Kidney epithelial cell (primary cell): ENCODE data around the gene ZEB2. TPM values are rescaled to one million over a fixed set of nuclear protein-coding genes. Genes with fewer than 3 reads are reported as not detected.

Source experiments
- DNase-seq: peaks from one replicate; pipeline ENCODE4 v3.0.0-alpha.2; 2010; ENCODE audit warnings: low read depth
- H3K27me3 ChIP-seq: 2 replicates; pipeline ENCODE4 v1.6.0; 2011; ENCODE audit warnings: low read length; ENCODE audit not compliant: control insufficient read depth, insufficient read depth
- H3K36me3 ChIP-seq: 2 replicates; pipeline ENCODE4 v1.5.1; 2011; ENCODE audit warnings: low read length; ENCODE audit not compliant: control insufficient read depth, insufficient read depth
- H3K4me3 ChIP-seq: 2 replicates; pipeline ENCODE4 v1.5.1; 2011; ENCODE audit warnings: low read depth, mild to moderate bottlenecking, control low read depth, low read length
- CTCF ChIP-seq: IDR thresholded peaks from 2 replicates; pipeline ENCODE4 v1.5.1; 2011; ENCODE audit warnings: mild to moderate bottlenecking, moderate library complexity, low read length, control low read depth, inconsistent platforms; ENCODE audit not compliant: insufficient read depth, poor library complexity, severe bottlenecking
- total RNA-seq: library from RNA; depleted of rRNA; stranded (reverse); fragments of >200 nt; gene quantifications from 2 replicates; pipeline ENCODE4 v1.2.3, GENCODE V29; 2015

Gene ZEB2
- total RNA-seq, 1 donor from 2014 or later: 14.7 TPM

- no peaks in the 10 kb centered on the region for H3K36me3 ChIP-seq
- H3K4me3 ChIP-seq: no peak overlapping the region
- DNase-seq: no peak
- H3K27me3 ChIP-seq: no peaks in the 10 kb centered on the region
- no peak for TF ChIP-seq CTCF
These were observed 35.5 kb downstream of the ZEB2 start for GRCh38 chr2:144484201-144484948.

GRCh38 chr2:144481666-144482065 lies 38.3 kb downstream of the ZEB2 start:
- H3K36me3 ChIP-seq: no peaks in the 10 kb centered on the region
- no peaks in the 10 kb centered on the region for H3K27me3 ChIP-seq
- TF ChIP-seq CTCF: no peak
- DNase-seq: no peak
- no peak overlapping the region for H3K4me3 ChIP-seq

GRCh38 chr2:144481109-144481508 lies 38.8 kb downstream of the ZEB2 start:
- H3K27me3 ChIP-seq: no peaks in the 10 kb centered on the region
- DNase-seq: no peak
- TF ChIP-seq CTCF: no peak
- no peaks in the 10 kb centered on the region for H3K36me3 ChIP-seq
- H3K4me3 ChIP-seq: no peak overlapping the region

- DNase-seq: no peak
These were observed 39.6 kb downstream of the ZEB2 start for GRCh38 chr2:144480285-144480684.

GRCh38 chr2:144479659-144480058 lies 40.3 kb downstream of the ZEB2 start:
- Histone ChIP-seq H3K36me3 (no peaks in the 10 kb centered on the region), H3K4me3 (no peak overlapping the region), H3K27me3 (no peaks in the 10 kb centered on the region)
- no peak for TF ChIP-seq CTCF
- DNase-seq: no peak

More at GRCh38 chr2:144480285-144480684, 39.6 kb downstream of the ZEB2 start:
- H3K4me3 ChIP-seq: no peak overlapping the region
- TF ChIP-seq CTCF: no peak
- H3K27me3 ChIP-seq: no peaks in the 10 kb centered on the region
- no peaks in the 10 kb centered on the region for H3K36me3 ChIP-seq

- no peaks in the 10 kb centered on the region for H3K36me3 ChIP-seq
- TF ChIP-seq CTCF: no peak
- no peak overlapping the region for H3K4me3 ChIP-seq
- no peaks in the 10 kb centered on the region for H3K27me3 ChIP-seq
- peak; percentile 63 for DNase-seq
These were observed 40.8 kb downstream of the ZEB2 start for GRCh38 chr2:144479138-144479537.
